HepG2 (cell line): Measurements from ENCODE around the gene LRIT2. TPM values are rescaled to one million over a fixed set of nuclear protein-coding genes. Genes with fewer than 3 reads are reported as not detected.

ENCODE experiments used
- ATAC-seq: fragments of 200-7000 bp; cut with Tn5 transposase; 3 replicates; pipeline ENCODE4 v1.9.1; 2020; ENCODE audit warnings: mild to moderate bottlenecking, moderate library complexity
- BruUV-seq: library from RNA; stranded (reverse); fragments of 400-500 nt; replicated peaks from 2 replicates; lab custom pipeline; 2021; lab: Mats Ljungman, UMichigan
- CTCF ChIA-PET: fragments of 300-600 bp; formaldehyde crosslinking; extraction: SDS; loops from one replicate; lab custom pipeline; 2021; ENCODE audit warnings: low total read pairs, inconsistent platforms, low intra/inter-chr PET ratio; lab: Yijun Ruan, JAX
- POLR2A ChIA-PET: fragments of 350-600 bp; sonication (Branson Sonifier 250); formaldehyde crosslinking; loops from one replicate; lab custom pipeline; 2020; ENCODE audit warnings: antibody characterized with exemption, inconsistent platforms; lab: Yijun Ruan, JAX
- DNase-seq: peaks from one replicate; pipeline ENCODE4 v3.0.0-alpha.2; 2015; ENCODE audit warnings: low spot score
- FAIRE-seq: peaks from 3 replicates; lab custom pipeline; 2011; peaks lifted over from hg19 to GRCh38; lab: Jason Lieb, UNC
- H2AFZ ChIP-seq: one replicate; pipeline ENCODE4 v1.6.1; 2011; ENCODE audit warnings: low read length, inconsistent platforms
- H3K27ac ChIP-seq: fragments of 300-600 bp; 3 replicates; pipeline ENCODE4 v1.8.0; 2011; ENCODE audit warnings: mixed run types, mild to moderate bottlenecking, mixed read lengths, low read length, inconsistent platforms; ENCODE audit not compliant: insufficient read depth; ENCODE audit errors: extremely low read length
- H3K27me3 ChIP-seq, 2 experiments: fragments of 200-600 bp in 1 of 2; 2 replicates in 1 of 2; 3 replicates in 1 of 2; pipeline versions ENCODE4 v1.6.0 to v1.8.0; 2011; ENCODE audit warnings: low read length in 2 of 2, mild to moderate bottlenecking in 2 of 2, moderate library complexity in 2 of 2, inconsistent platforms in 1 of 2; ENCODE audit not compliant: insufficient read depth in 2 of 2, control insufficient read depth in 1 of 2
- H3K36me3 ChIP-seq, 2 experiments: fragments of 200-600 bp in 1 of 2; replicated peaks in 1 of 2; 2 replicates in 1 of 2; 3 replicates in 1 of 2; pipeline versions ENCODE4 v1.5.1 to v1.8.0; 2011; ENCODE audit warnings: low read length in 2 of 2, inconsistent platforms in 1 of 2; ENCODE audit not compliant: insufficient read depth in 2 of 2, control insufficient read depth in 1 of 2
- H3K4me1 ChIP-seq: 2 replicates; pipeline ENCODE4 v1.5.1; 2012; ENCODE audit warnings: low read length, inconsistent platforms; ENCODE audit not compliant: insufficient read depth
- H3K4me2 ChIP-seq: 2 replicates; pipeline ENCODE4 v1.6.0; 2011; ENCODE audit warnings: low read depth, low read length, inconsistent platforms
- H3K4me3 ChIP-seq, 3 experiments: fragments of 200-600 bp in 1 of 3; sonication (generic), shearing (Covaris generic) in 1 of 3; replicated peaks in 1 of 3; 2 replicates each; pipeline ENCODE4 v1.5.1; 2011 to 2016; ENCODE audit warnings: low read length in 3 of 3, inconsistent platforms in 2 of 3, low read depth in 2 of 3, mild to moderate bottlenecking in 2 of 3, control low read depth in 1 of 3, mixed read lengths in 1 of 3; ENCODE audit not compliant: insufficient read depth in 1 of 3
- H3K79me2 ChIP-seq: one replicate; pipeline ENCODE4 v1.6.1; 2011; ENCODE audit warnings: low read length, inconsistent platforms; ENCODE audit not compliant: insufficient read depth
- H3K9ac ChIP-seq: 2 replicates; pipeline ENCODE4 v1.6.0; 2011; ENCODE audit warnings: mild to moderate bottlenecking, low read depth, low read length, inconsistent platforms; ENCODE audit not compliant: insufficient read depth
- H3K9me3 ChIP-seq: 2 replicates; pipeline ENCODE4 v1.5.1; 2012; ENCODE audit warnings: mild to moderate bottlenecking, low read length
- H4K20me1 ChIP-seq: 2 replicates; pipeline ENCODE4 v1.6.0; 2011; ENCODE audit warnings: inconsistent platforms, mild to moderate bottlenecking, low read length, moderate library complexity; ENCODE audit not compliant: insufficient read depth
- CHCHD3 ChIP-seq: sonication (generic); formaldehyde crosslinking; IDR thresholded peaks from 2 replicates; pipeline ENCODE4 v1.8.0; 2022; ENCODE audit warnings: mild to moderate bottlenecking, missing genetic modification reagents, moderate library complexity
- MED13 ChIP-seq: sonication (generic); formaldehyde crosslinking; IDR thresholded peaks from 2 replicates; pipeline ENCODE4 v1.5.0; 2020; ENCODE audit warnings: missing genetic modification reagents
- MEIS2 ChIP-seq: sonication (generic); formaldehyde crosslinking; IDR thresholded peaks from 2 replicates; pipeline ENCODE4 v1.9.0; 2021; ENCODE audit warnings: mild to moderate bottlenecking, missing genetic modification reagents
- PHF5A ChIP-seq: IDR thresholded peaks from one replicate; pipeline ENCODE4 v1.6.1; 2018; ENCODE audit warnings: low read depth, missing genetic modification reagents; ENCODE audit not compliant: unreplicated experiment
- SIN3B ChIP-seq: fragments of 150-350 bp; IDR thresholded peaks from 2 replicates; pipeline ENCODE4 v1.6.1; 2014; ENCODE audit warnings: low read length
- YY1 ChIP-seq: IDR thresholded peaks from 2 replicates; pipeline ENCODE4 v1.6.1; 2011; ENCODE audit warnings: low read length, low read depth, moderate library complexity, mild to moderate bottlenecking; ENCODE audit not compliant: insufficient read depth, insufficient replicate concordance
- ZNF572 ChIP-seq: sonication (generic); formaldehyde crosslinking; IDR thresholded peaks from 2 replicates; pipeline ENCODE4 v1.5.1; 2020; ENCODE audit warnings: mild to moderate bottlenecking, missing genetic modification reagents
- WGBS: methylation state at CpG from one replicate; pipeline ENCODE4 v1.1.6; 2017; ENCODE audit warnings: low lambda C conversion rate; 5-methylcytosine and 5-hydroxymethylcytosine counted together
- in situ Hi-C: cut with HindIII; loops from 2 replicates; pipeline ENCODE4 v1.10.0; 2017; ENCODE audit warnings: low pct_unique_long_range_greater_than_20kb; ENCODE audit not compliant: extremely low pct_ligation_motif_present
- intact Hi-C: fragments of 100-400 bp; cut with micrococcal nuclease; formaldehyde crosslinking; loops from one replicate; pipeline ENCODE4 v1.10.0; 2022; ENCODE audit not compliant: unreplicated experiment
- polyA plus RNA-seq, 8 experiments: library from polyadenylated mRNA; depleted of rRNA in 3 of 8; stranded (reverse) in 7 of 8; unstranded in 1 of 8; fragments of >200 nt; fragmentation: Illumina TruSeq in 4 of 8; extraction: Trizol in 4 of 8; gene quantifications; 2 replicates each; pipeline versions ENCODE4 v1.2.1 to v1.2.3, GENCODE V29; 2011 to 2016; ENCODE audit warnings: low read depth in 4 of 8, missing spikeins in 1 of 8, mixed read lengths in 1 of 8; ENCODE audit not compliant: insufficient read depth in 1 of 8
- total RNA-seq, 5 experiments: library from RNA; depleted of rRNA; stranded (reverse); fragments of >200 nt; fragmentation: Illumina TruSeq; extraction: Trizol; gene quantifications; 2 replicates each; pipeline ENCODE4 v1.2.3, GENCODE V29; 2016; ENCODE audit warnings: low read depth in 1 of 5
- TF ChIP-seq, protein P1 (sequence below): sonication (generic); formaldehyde crosslinking; IDR thresholded peaks from 2 replicates; pipeline ENCODE4 v1.5.0; 2020; ENCODE audit warnings: mild to moderate bottlenecking, missing genetic modification reagents, moderate library complexity
- TF ChIP-seq, protein P2 (sequence below): sonication (generic); formaldehyde crosslinking; IDR thresholded peaks from 2 replicates; pipeline ENCODE4 v1.4.0; 2020; ENCODE audit warnings: missing genetic modification reagents; ENCODE audit errors: not compliant biosample characterization

The LRIT2 gene
- total and polyA plus RNA-seq, 2 of the 13 experiments (the other 11 are each of a cell fraction or from before 2014, with no cell fraction given) = not detected

DNA sequence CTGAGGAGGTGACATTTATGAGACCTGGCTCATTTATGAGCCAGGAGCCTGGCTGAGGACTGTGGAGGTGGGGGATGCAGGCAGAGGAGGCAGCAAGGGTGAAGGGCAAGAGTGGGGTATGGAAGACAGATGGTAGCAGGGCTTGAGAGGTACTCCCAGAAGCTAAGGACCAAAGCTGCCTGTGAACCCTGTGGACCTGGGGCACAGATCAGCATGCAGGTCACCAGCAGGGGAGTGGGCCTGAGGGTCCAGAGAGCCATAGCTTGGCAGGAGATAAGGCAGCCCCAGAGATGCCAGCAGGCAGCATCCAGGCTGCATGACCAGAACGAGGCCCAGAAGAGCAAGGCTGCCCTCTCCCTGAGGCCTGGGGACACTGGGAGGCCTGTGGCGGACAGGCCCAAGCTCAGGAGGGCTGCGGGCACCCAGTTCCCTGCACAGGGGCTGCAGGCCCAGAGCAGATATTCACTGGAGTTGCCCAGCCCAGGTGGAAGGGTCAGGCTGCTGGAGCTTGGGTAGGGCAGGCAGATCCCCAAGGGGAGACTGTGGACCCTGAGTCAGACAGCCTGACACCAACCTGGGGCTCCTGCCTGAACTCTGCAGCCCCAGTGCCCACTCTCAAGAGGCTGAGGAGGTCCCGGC is 48.4 kb downstream of the LRIT2 start:
- in situ Hi-C loops (no loop called here), intact Hi-C loops (no loop called here)
- TF ChIP-seq, protein P1, sequence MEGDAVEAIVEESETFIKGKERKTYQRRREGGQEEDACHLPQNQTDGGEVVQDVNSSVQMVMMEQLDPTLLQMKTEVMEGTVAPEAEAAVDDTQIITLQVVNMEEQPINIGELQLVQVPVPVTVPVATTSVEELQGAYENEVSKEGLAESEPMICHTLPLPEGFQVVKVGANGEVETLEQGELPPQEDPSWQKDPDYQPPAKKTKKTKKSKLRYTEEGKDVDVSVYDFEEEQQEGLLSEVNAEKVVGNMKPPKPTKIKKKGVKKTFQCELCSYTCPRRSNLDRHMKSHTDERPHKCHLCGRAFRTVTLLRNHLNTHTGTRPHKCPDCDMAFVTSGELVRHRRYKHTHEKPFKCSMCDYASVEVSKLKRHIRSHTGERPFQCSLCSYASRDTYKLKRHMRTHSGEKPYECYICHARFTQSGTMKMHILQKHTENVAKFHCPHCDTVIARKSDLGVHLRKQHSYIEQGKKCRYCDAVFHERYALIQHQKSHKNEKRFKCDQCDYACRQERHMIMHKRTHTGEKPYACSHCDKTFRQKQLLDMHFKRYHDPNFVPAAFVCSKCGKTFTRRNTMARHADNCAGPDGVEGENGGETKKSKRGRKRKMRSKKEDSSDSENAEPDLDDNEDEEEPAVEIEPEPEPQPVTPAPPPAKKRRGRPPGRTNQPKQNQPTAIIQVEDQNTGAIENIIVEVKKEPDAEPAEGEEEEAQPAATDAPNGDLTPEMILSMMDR (CRISPR knock-in tag) = 0 out of 2 replicates have a peak, but pooled peaks have one; percentile 6
- TF ChIP-seq, protein P2, sequence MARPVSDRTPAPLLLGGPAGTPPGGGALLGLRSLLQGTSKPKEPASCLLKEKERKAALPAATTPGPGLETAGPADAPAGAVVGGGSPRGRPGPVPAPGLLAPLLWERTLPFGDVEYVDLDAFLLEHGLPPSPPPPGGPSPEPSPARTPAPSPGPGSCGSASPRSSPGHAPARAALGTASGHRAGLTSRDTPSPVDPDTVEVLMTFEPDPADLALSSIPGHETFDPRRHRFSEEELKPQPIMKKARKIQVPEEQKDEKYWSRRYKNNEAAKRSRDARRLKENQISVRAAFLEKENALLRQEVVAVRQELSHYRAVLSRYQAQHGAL = no peak
- H3K27ac ChIP-seq = no peak overlapping the region
- CTCF ChIA-PET = no interaction called here
- no peak for DNase-seq
- peak; percentile 65 for ATAC-seq
- H3K79me2 ChIP-seq = no peaks in the 10 kb centered on the region
- H4K20me1 ChIP-seq = no peaks in the 10 kb centered on the region
- FAIRE-seq = no peak
- no peaks in the 10 kb centered on the region for H3K36me3 ChIP-seq
- WGBS = 0% methylated on average over 1 of the region's 4 CpGs
- BruUV-seq = no TSS peak
- no peak overlapping the region for H2AFZ ChIP-seq
- H3K4me1 ChIP-seq = peaks cover 12% of the 10 kb centered on the region
- POLR2A ChIA-PET = no interaction called here
- no peak overlapping the region for H3K9ac ChIP-seq
- peaks cover 0 to 9% of the 10 kb centered on the region in 2 experiments; a peak in 3 of 5 replicates for H3K27me3 ChIP-seq
- no peaks in the 10 kb centered on the region for H3K9me3 ChIP-seq
- no peak overlapping the region for H3K4me3 ChIP-seq
- H3K4me2 ChIP-seq = no peak overlapping the region

DNA sequence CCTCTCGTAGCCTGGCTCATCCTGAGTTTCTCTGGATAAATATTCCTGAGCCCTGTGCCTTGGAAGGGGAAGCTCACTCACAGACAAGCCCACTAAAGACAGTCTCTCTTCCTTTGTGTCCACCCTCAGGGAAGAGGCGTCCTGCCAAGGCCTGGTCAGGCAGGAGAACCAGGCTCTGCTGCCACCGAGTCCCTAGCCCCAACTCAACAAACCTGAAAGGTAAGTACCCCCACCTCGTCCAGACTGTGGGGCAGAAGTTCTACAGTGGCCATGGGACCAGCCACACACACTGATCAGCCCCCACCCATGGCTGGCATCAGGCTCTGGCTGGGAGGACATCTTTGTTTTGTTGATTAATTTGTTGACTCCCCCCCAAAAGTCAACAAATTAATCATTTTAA is 49.0 kb downstream of the LRIT2 start:
- POLR2A ChIA-PET = no interaction called here

More for the DNA sequence above, 49.0 kb downstream of the LRIT2 start:
- Histone ChIP-seq H2AFZ (no peak overlapping the region), H3K4me2 (no peak overlapping the region), H3K4me1 (peaks cover 18% of the 10 kb centered on the region), H3K79me2 (no peaks in the 10 kb centered on the region), H3K36me3 (no peaks in the 10 kb centered on the region), H3K4me3 (no peak overlapping the region), H3K27me3 (peaks cover 0 to 9% of the 10 kb centered on the region in 2 experiments; a peak in 3 of 5 replicates), H3K27ac (no peak overlapping the region), H3K9me3 (no peaks in the 10 kb centered on the region), H3K9ac (no peak overlapping the region)
- CTCF ChIA-PET = no interaction called here
- ATAC-seq (no peak), DNase-seq (no peak), FAIRE-seq (no peak)
- no TSS peak for BruUV-seq
- in situ Hi-C loops = no loop called here
- intact Hi-C loops = no loop called here
- 10% methylated on average over 3 of the region's 4 CpGs for WGBS
- TF ChIP-seq MED13 (no peak), YY1 (no peak), PHF5A (CRISPR knock-in tag) (no peak), ZNF572 (no peak), CHCHD3 (CRISPR knock-in tag) (no peak), SIN3B (no peak), MEIS2 (CRISPR knock-in tag) (no peak)
- TF ChIP-seq, all 625 proteins: peak for 0
- no peaks in the 10 kb centered on the region for H4K20me1 ChIP-seq
